ENCODE data around the gene TGFB3. TPM values are rescaled to one million over a fixed set of nuclear protein-coding genes. Genes with fewer than 3 reads are reported as not detected.

TGFB3 gene
- polyA plus RNA-seq, 1 donor (not counting 4 experiments of a cell fraction or from before 2014, with no cell fraction given): 1.1 TPM

DNA sequence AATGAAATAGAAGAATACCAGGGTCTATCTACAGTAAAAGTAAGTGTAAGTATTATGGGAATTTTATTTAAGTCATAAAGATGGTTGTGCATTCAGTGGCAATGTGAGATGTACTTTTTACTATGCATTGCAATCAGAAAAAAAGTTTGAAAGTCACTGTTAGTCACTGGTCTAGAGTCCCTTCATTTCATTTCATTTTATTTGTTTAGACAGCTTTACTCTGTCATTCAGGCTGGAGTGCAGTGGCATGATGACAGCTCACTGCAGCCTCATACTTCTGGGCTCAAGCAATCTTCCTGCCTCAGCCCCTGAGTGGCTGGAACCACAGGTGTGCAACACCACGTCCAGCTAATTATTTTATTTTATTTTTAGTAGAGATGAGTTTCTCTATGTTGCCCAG, 42.6 kb downstream of the TGFB3 start:
- FAIRE-seq: no peak
- no peak overlapping the region for H3K27ac ChIP-seq (ENCODE audit: control insufficient read depth, insufficient read depth, low read length)

GRCh38 chr14:75934998-75935628, 46.7 kb downstream of the TGFB3 start:
- dilution Hi-C loops (cut with MboI; ENCODE audit: extremely low pct_ligation_motif_present, low sequenced_read_pairs): no loop called here
- no peak for FAIRE-seq
- TF ChIP-seq, protein P1, sequence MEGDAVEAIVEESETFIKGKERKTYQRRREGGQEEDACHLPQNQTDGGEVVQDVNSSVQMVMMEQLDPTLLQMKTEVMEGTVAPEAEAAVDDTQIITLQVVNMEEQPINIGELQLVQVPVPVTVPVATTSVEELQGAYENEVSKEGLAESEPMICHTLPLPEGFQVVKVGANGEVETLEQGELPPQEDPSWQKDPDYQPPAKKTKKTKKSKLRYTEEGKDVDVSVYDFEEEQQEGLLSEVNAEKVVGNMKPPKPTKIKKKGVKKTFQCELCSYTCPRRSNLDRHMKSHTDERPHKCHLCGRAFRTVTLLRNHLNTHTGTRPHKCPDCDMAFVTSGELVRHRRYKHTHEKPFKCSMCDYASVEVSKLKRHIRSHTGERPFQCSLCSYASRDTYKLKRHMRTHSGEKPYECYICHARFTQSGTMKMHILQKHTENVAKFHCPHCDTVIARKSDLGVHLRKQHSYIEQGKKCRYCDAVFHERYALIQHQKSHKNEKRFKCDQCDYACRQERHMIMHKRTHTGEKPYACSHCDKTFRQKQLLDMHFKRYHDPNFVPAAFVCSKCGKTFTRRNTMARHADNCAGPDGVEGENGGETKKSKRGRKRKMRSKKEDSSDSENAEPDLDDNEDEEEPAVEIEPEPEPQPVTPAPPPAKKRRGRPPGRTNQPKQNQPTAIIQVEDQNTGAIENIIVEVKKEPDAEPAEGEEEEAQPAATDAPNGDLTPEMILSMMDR (optimal IDR thresholded peaks at IDR 0.05 in 1 of 3, IDR thresholded peaks at IDR 0.05 in 1 of 3, conservative IDR thresholded peaks at IDR 0.05 in 1 of 3; ENCODE audit: extremely low read depth in 1 of 3, insufficient read depth in 2 of 3, low read length in 3 of 3): no peak
- no peak for TF ChIP-seq EZH2 (IDR thresholded peaks at IDR 0.05; ENCODE audit: low read length)

More for the DNA sequence above, 42.6 kb downstream of the TGFB3 start:
- Histone ChIP-seq H3K36me3 (ENCODE audit: control insufficient read depth in 2 of 2, extremely low read depth in 1 of 2, insufficient read depth in 2 of 2, low read length in 2 of 2) (no peaks in the 10 kb centered on the region), H3K4me1 (ENCODE audit: control insufficient read depth, extremely low read depth, insufficient read depth, low read length) (no peaks in the 10 kb centered on the region), H2AFZ (ENCODE audit: control insufficient read depth, low read length) (no peak overlapping the region), H4K20me1 (ENCODE audit: control insufficient read depth, extremely low read depth, insufficient read depth, low read length) (no peaks in the 10 kb centered on the region), H3K9me1 (ENCODE audit: control insufficient read depth, extremely low read depth, insufficient read depth, low read length) (no peaks in the 10 kb centered on the region), H3K9me3 (ENCODE audit: control insufficient read depth, low read depth, low read length) (no peaks in the 10 kb centered on the region), H3K27me3 (ENCODE audit: control insufficient read depth, extremely low read depth, insufficient read depth, low read length) (no peaks in the 10 kb centered on the region), H3K4me2 (ENCODE audit: control insufficient read depth, extremely low read depth, insufficient read depth, low read depth, low read length) (no peak overlapping the region), H3K9ac (ENCODE audit: control insufficient read depth, extremely low read depth, insufficient read depth, low read length) (no peak overlapping the region), H3K4me3 (ENCODE audit: control insufficient read depth in 2 of 3, extremely low read depth in 1 of 3, insufficient read depth in 2 of 3, low read depth in 1 of 3, low read length in 3 of 3) (no peak overlapping the region), H3K79me2 (ENCODE audit: control insufficient read depth, insufficient read depth, low read length) (no peaks in the 10 kb centered on the region)
- no peak for DNase-seq (ENCODE audit: low read depth, low spot score)
- dilution Hi-C loops (cut with MboI; ENCODE audit: extremely low pct_ligation_motif_present, low sequenced_read_pairs): no loop called here
- no peak for TF ChIP-seq EZH2 (IDR thresholded peaks at IDR 0.05; ENCODE audit: low read length)
- TF ChIP-seq, protein P1 (optimal IDR thresholded peaks at IDR 0.05 in 1 of 3, IDR thresholded peaks at IDR 0.05 in 1 of 3, conservative IDR thresholded peaks at IDR 0.05 in 1 of 3; ENCODE audit: extremely low read depth in 1 of 3, insufficient read depth in 2 of 3, low read length in 3 of 3): no peak

More at GRCh38 chr14:75934998-75935628, 46.7 kb downstream of the TGFB3 start:
- no peak overlapping the region for H3K9ac ChIP-seq (ENCODE audit: control insufficient read depth, extremely low read depth, insufficient read depth, low read length)
- no peaks in the 10 kb centered on the region for H3K36me3 ChIP-seq (ENCODE audit: control insufficient read depth in 2 of 2, extremely low read depth in 1 of 2, insufficient read depth in 2 of 2, low read length in 2 of 2)
- H3K9me3 ChIP-seq (ENCODE audit: control insufficient read depth, low read depth, low read length): no peaks in the 10 kb centered on the region
- H3K4me2 ChIP-seq (ENCODE audit: control insufficient read depth, extremely low read depth, insufficient read depth, low read depth, low read length): no peak overlapping the region
- no peaks in the 10 kb centered on the region for H3K27me3 ChIP-seq (ENCODE audit: control insufficient read depth, extremely low read depth, insufficient read depth, low read length)
- H3K9me1 ChIP-seq (ENCODE audit: control insufficient read depth, extremely low read depth, insufficient read depth, low read length): no peaks in the 10 kb centered on the region
- H2AFZ ChIP-seq (ENCODE audit: control insufficient read depth, low read length): no peak overlapping the region
- H4K20me1 ChIP-seq (ENCODE audit: control insufficient read depth, extremely low read depth, insufficient read depth, low read length): no peaks in the 10 kb centered on the region
- no peak overlapping the region for H3K27ac ChIP-seq (ENCODE audit: control insufficient read depth, insufficient read depth, low read length)
- H3K4me3 ChIP-seq (ENCODE audit: control insufficient read depth in 2 of 3, extremely low read depth in 1 of 3, insufficient read depth in 2 of 3, low read depth in 1 of 3, low read length in 3 of 3): no peak overlapping the region
- H3K4me1 ChIP-seq (ENCODE audit: control insufficient read depth, extremely low read depth, insufficient read depth, low read length): peaks cover 3% of the 10 kb centered on the region
- no peak for DNase-seq (ENCODE audit: low read depth, low spot score)
- no peaks in the 10 kb centered on the region for H3K79me2 ChIP-seq (ENCODE audit: control insufficient read depth, insufficient read depth, low read length)
